Measurements from ENCODE around the gene SFMBT1. TPM values are rescaled to one million over a fixed set of nuclear protein-coding genes. Genes with fewer than 3 reads are reported as not detected.

SFMBT1 gene
- total and polyA plus RNA-seq, 12 donors = 3.1 to 19.1 (median 16.3) TPM

- no peak for TF ChIP-seq CTCF (IDR thresholded peaks at IDR 0.05)
- ATAC-seq (no peak), DNase-seq (no peak)
- Histone ChIP-seq H3K27ac (no peak overlapping the region), H3K9me3 (no peaks in the 10 kb centered on the region), H3K4me3 (no peak overlapping the region), H3K27me3 (no peaks in the 10 kb centered on the region), H3K4me1 (peaks cover 0 to 18% (median 10%) of the 10 kb centered on the region in 9 donors), H3K36me3 (peaks cover 0 to 11% (median 0%) of the 10 kb centered on the region in 9 donors)
- intact Hi-C loops (cut with DNase I) = loop anchor here in 7 of 10 donors (10.0 kb wide), 4 partner anchors 145 to 335 kb away; partner anchors contain the start of genes ITIH1 (in 2 of the 7) and NEK4 (in 2 of the 7)
- 88 to 90% methylated on average over 12 of the region's 12 CpGs for WGBS, 2 donors
Observed at GRCh38 chr3:53079791-53080555, 34.1 kb upstream of the SFMBT1 start.

GRCh38 chr3:53079147-53079546 lies 33.3 kb upstream of the SFMBT1 start:
- DNase-seq (no peak), ATAC-seq (no peak)
- Histone ChIP-seq H3K27me3 (no peaks in the 10 kb centered on the region), H3K4me1 (peaks cover 0 to 11% (median 4%) of the 10 kb centered on the region in 9 donors), H3K9me3 (no peaks in the 10 kb centered on the region), H3K36me3 (peaks cover 0 to 11% (median 0%) of the 10 kb centered on the region in 9 donors), H3K4me3 (no peak overlapping the region), H3K27ac (no peak overlapping the region)
- intact Hi-C loops (cut with DNase I) = loop anchor here in 7 of 10 donors (10.0 kb wide), 4 partner anchors 144 to 334 kb away; partner anchors contain the start of genes ITIH1 (in 2 of the 7) and NEK4 (in 2 of the 7)
- TF ChIP-seq CTCF (IDR thresholded peaks at IDR 0.05) = no peak
- 92 to 95% methylated on average over 6 of the region's 6 CpGs for WGBS, 2 donors

GRCh38 chr3:53078656-53079055 lies 32.8 kb upstream of the SFMBT1 start:
- intact Hi-C loops (cut with DNase I) = loop anchor here in 7 of 10 donors (10.0 kb wide), 4 partner anchors 144 to 334 kb away; partner anchors contain the start of genes ITIH1 (in 2 of the 7) and NEK4 (in 2 of the 7)
- DNase-seq (no peak), ATAC-seq (no peak)
- H3K9me3 ChIP-seq = no peaks in the 10 kb centered on the region
- no peak for TF ChIP-seq CTCF (IDR thresholded peaks at IDR 0.05)
- no peak overlapping the region for H3K27ac ChIP-seq
- H3K4me1 ChIP-seq = peaks cover 0 to 6% (median under 1%) of the 10 kb centered on the region in 9 donors
- no peaks in the 10 kb centered on the region for H3K27me3 ChIP-seq
- peaks cover 0 to 11% (median 0%) of the 10 kb centered on the region in 9 donors for H3K36me3 ChIP-seq
- WGBS, 2 donors = 86 to 91% methylated on average over 3 of the region's 3 CpGs
- no peak overlapping the region for H3K4me3 ChIP-seq

GRCh38 chr3:53077476-53078220 lies 31.8 kb upstream of the SFMBT1 start:
- intact Hi-C loops (cut with DNase I) = loop anchor here in 7 of 10 donors (10.0 kb wide), 4 partner anchors 143 to 333 kb away; partner anchors contain the start of genes ITIH1 (in 2 of the 7) and NEK4 (in 2 of the 7)
- no peak for DNase-seq
- WGBS, 2 donors = 93 to 95% methylated on average over 10 of the region's 10 CpGs

More at GRCh38 chr3:53077476-53078220, 31.8 kb upstream of the SFMBT1 start:
- H3K36me3 ChIP-seq = peaks cover 0 to 11% (median 0%) of the 10 kb centered on the region in 9 donors
- H3K4me3 ChIP-seq = no peak overlapping the region
- peaks cover 0 to 10% (median 3%) of the 10 kb centered on the region in 9 donors for H3K4me1 ChIP-seq
- H3K27ac ChIP-seq = no peak overlapping the region
- ATAC-seq = no peak
- H3K27me3 ChIP-seq = no peaks in the 10 kb centered on the region
- H3K9me3 ChIP-seq = no peaks in the 10 kb centered on the region
- no peak for TF ChIP-seq CTCF (IDR thresholded peaks at IDR 0.05)

Measured in heart right ventricle (tissue), 16 donors.